Measurements from ENCODE around the gene FSD2.
"Not testable (repeated sequence)": the region's sequence is repeated elsewhere in the genome, so short reads cannot be mapped to it uniquely, and the experiment has no call there.

The FSD2 gene

GRCh38 chr15:82709081-82709420, 96.8 kb downstream of the FSD2 start:
- H3K9me3 ChIP-seq (ENCODE audit: severe bottlenecking): no peaks in the 10 kb centered on the region
- no peaks in the 10 kb centered on the region for H3K4me1 ChIP-seq (ENCODE audit: insufficient read depth, poor library complexity, severe bottlenecking)
- TF ChIP-seq CTCF (IDR thresholded peaks at IDR 0.05; ENCODE audit: poor library complexity, severe bottlenecking): no peak
- H3K27ac ChIP-seq (ENCODE audit: poor library complexity, severe bottlenecking): peak overlapping the region; percentile 3
- peak overlapping the region; percentile 62 for H3K4me3 ChIP-seq (ENCODE audit: severe bottlenecking)
- no peaks in the 10 kb centered on the region for H3K27me3 ChIP-seq (ENCODE audit: insufficient read depth, poor library complexity, severe bottlenecking)
- no peaks in the 10 kb centered on the region for H3K36me3 ChIP-seq (ENCODE audit: low read depth)
- ATAC-seq (ENCODE audit: low read depth) (no peak), DNase-seq (ENCODE audit: low spot score) (no peak)

GRCh38 chr15:82705856-82706255, 100.0 kb downstream of the FSD2 start:
- H3K4me1 ChIP-seq (ENCODE audit: insufficient read depth, poor library complexity, severe bottlenecking); H3K9me3 ChIP-seq (ENCODE audit: severe bottlenecking); H3K27ac ChIP-seq (ENCODE audit: poor library complexity, severe bottlenecking); ATAC-seq (ENCODE audit: low read depth); H3K36me3 ChIP-seq (ENCODE audit: low read depth); H3K27me3 ChIP-seq (ENCODE audit: insufficient read depth, poor library complexity, severe bottlenecking); H3K4me3 ChIP-seq (ENCODE audit: severe bottlenecking); DNase-seq (ENCODE audit: low spot score): not testable (repeated sequence)

All from RWPE2 (cell line).